Ovary (tissue), 3 donors: ENCODE data around the gene KLHDC8A.

Experiments used
- CTCF ChIP-seq, 3 donors: fragments of 450-650 bp in 2 of 3; fragments of 200-600 bp in 1 of 3; IDR thresholded peaks; one replicate each; pipeline versions ENCODE4 v1.5.1 to v1.8.0; 2016 to 2022; ENCODE audit warnings: antibody characterized with exemption in 3 of 3, mild to moderate bottlenecking in 1 of 3
- POLR2A ChIP-seq: fragments of 450-650 bp; IDR thresholded peaks from one replicate; pipeline ENCODE4 v1.6.1; 2017; ENCODE audit warnings: antibody characterized with exemption, mild to moderate bottlenecking, moderate library complexity
- donor health status: DM: no; HTN: no; CAD: no.

GRCh38 chr1:205335692-205336091 is 21.0 kb downstream of the KLHDC8A start:
- TF ChIP-seq CTCF (IDR thresholded peaks at IDR 0.05) (peak; percentile 91 to 95 (median 92)), POLR2A (no peak)
